Measurements from ENCODE around the gene CACNB4.
"Not testable (repeated sequence)": the region's sequence is repeated elsewhere in the genome, so short reads cannot be mapped to it uniquely, and the experiment has no call there.

Gene CACNB4

DNA sequence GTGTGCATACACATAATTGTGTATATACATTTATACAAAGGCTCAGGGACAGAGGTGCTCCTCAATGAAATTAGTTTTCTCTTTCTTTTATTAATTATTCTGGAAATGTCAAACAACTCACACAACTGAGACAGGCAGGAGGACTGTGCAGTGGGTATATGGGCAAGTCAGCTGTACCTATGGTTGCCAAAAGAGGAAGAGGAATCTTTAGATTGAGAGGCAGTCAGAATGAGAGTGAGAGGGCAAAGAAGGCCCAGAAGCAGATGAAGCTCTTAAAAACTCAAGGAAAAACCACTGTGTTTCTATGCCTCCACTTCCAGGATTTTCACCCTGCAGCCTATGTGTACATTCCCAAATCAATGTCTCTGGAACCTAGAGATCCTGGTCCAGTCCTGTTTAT lies 79.1 kb downstream of the CACNB4 start:
- DNase-seq (ENCODE audit: low read depth): no peak

DNA sequence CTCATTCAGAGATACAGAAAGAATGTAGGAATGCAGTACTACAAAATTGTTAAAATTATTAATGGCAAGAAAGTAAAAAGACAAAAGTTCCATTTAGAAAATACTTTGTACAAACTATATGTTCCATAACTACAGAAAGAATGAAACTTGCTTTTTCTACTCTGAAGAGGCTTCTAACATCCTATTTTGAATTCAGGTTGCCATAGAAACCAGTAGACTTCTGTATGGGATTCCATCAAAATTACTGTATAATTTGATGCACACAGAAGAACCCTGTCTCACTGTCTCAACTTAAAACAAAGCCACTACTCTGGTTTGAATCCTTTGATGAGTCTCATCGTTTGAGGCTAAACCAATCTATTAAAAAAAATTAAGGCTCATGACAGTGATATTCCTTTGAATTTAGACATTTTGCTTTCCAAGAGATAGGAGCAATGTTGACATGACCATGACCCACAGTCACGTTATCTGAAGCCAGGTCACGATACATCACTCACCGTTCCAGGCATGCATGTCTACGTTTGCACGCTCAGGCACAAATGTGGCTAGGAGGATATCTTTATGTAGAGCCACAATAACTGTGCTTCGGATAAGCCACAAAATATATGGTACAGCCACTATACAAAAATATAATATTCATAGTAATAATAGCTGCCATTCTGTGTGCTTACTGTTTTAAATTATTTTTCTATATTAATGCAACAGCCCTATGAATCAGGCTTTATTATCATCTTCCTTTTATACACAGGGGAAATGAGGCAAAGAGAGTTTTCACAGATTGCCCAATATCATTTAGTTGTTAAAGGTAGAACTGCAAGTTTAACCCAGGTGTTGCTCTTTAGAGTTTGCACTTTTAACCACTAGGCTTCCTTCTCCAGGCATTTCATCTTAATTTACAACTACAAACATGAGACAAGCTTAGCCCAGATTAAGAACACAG lies 82.4 kb downstream of the CACNB4 start:
- DNase-seq (ENCODE audit: low read depth): no peak

DNA sequence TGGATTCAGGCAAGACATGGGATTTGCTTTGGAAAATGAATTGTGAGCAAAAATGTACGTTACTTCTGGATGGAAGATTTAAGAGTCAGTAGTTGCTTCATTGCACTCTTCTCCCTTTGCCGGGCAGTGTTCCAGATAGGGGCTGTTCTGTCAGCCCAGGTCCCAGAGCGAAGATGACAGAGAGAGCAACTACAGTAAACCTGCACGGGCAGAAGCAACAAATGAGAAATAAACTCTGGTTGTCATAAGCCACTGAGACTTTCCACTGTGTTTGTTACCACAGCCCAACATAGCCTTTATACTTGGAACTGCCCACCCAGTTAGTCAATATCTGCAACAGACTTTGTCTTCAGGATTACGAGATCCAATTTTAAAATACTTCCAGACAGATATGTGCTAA lies 83.3 kb downstream of the CACNB4 start:
- no peak for DNase-seq (ENCODE audit: low read depth)

DNA sequence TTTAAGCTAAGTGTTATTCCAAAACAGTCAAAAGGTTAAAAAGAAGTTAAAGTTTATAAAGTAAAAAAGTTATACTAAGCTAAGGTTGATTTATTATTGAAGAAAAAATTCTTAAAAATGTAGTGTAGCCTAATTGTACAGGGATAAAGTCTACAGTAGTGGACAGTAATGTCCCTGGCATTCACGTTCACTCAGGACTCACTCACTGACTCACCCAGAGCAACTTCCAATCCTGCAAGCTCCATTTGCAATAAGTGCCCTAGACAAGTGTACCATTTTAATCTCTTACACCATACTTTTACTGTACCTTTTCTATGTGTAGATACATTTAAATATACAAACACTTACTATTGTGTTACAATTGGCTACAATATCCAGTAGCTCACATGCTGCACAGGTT lies 86.1 kb downstream of the CACNB4 start:
- no peak for DNase-seq (ENCODE audit: low read depth)

DNA sequence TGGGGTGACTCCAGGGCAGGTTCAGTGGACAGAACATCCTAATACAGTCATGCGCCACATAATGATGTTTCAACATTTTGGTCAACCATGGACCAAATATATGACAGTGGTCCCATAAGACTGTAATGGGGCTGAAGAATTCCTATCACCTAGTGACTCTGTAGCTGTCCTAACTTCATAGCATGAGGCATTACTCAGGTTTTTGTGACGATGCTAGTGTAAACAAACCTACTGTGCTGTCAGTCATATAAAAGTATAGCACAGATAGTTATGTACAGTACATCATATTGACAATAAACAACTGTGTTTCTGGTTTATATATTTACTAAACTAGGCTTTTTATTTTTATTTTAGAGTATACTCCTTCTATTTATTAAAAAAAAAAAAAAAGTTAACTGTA lies 87.1 kb downstream of the CACNB4 start:
- no peak for DNase-seq (ENCODE audit: low read depth)

DNA sequence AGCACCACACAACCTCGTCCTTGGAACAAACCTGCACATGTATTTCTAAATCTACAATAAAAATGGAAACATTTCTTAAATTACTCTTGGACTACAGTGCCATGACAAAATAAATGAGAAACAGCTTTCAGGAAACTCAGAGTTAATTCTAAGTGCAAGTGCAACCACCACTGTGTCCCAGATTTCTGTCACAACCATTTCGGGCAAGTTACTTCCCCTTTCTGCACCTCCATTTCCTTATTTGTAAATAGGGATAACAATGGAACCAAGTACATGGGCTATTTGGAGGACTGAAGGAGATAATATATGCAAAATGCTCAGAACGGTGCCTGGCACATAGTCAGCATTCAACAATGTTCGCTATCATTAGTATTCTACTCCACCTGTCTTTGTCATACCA lies 93.2 kb downstream of the CACNB4 start:
- DNase-seq (ENCODE audit: low read depth): no peak

DNA sequence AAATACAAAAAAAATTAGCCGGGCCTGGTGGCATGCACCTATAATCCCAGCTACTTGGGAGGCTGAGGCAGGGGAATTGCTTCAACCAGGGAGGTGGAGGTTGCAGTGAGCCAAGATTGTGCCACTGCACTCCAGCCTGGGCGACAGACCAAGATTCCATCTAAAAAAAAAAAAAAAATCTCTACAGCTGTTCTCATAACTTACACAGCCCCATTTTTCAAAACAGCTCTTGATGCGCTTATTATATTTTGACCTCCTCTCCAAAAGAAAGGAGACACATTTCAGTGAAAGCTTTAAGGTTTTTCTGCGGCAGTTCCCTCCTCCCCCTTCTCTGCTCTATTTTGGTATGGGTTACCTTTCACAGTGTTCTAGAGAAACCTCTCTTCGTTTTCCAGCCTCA lies 95.6 kb downstream of the CACNB4 start:
- not testable (repeated sequence) for DNase-seq (ENCODE audit: low read depth)

DNA sequence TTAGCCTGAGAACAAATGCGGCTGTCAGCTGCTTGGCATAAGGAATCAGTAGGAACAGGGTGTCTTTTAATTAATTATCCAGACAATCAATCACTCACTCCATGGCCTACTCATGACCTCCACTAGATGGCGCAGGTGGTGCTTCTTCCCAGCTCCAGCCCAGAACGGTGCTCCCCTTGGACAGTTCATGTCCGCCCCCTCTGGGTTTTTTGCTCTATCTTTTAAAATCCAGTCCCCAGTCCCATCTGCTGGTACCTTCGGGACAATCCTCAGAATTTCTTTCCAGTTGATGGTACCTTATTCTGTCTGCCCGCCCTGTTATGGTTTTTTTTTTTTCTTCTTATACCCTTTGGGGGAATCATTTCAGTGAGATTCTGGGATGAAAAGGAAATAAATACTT lies 99.8 kb downstream of the CACNB4 start:
- DNase-seq (ENCODE audit: low read depth): no peak

DNA sequence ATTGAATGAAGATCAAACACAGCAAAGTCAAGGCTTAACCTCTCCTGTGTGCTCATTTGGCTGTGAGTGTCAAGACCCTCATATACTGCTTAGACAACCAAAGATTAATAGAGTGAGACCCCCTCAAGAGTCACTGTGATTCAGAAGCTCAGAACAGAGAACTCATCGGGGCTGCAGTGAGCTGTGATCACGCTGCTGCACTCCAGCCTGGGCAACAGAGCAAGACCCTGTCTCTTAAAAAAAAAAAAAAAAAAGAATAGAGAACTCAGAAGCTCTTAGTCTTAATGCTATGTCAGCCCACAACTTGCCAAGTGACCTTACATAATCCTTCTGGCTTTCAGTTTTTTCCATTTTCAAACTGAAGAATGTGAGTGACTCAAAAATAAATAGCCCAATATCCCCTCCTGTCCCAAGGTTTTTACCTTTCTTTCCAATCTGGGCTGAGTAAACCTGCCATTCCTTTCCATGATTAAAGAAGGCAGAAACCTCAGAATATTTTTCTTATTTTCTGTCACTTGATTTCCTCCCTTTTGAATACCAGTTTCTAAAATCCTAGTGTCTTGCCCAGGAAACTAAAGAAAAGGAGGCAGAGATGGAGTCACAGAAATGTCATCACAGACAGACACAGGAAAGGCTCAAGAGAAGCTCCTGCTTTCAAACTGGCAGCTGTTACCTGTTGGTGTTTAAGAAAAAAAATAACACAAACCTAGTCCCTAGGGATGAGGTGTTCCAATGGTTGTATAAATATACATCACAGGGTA lies 102.4 kb downstream of the CACNB4 start:
- DNase-seq (ENCODE audit: low read depth): no peak

DNA sequence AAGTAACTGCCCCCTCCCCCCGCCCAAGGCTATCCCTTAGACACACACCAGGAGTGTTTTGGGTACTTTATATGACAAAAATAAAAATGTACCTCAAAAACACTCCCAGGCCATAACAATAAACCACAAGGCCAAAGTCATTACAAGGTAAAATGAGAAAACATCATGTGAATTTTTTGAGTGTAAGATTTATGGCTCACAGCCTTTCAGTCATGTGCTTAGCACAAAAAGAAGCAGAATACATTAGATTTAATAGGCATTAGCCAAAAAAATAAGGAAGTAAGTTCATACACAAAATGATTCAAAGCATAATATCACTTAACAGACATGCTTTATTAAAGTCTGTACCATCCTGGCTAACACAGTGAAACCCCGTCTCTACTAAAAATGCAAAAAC lies 103.7 kb downstream of the CACNB4 start:
- DNase-seq (ENCODE audit: low read depth): no peak

DNA sequence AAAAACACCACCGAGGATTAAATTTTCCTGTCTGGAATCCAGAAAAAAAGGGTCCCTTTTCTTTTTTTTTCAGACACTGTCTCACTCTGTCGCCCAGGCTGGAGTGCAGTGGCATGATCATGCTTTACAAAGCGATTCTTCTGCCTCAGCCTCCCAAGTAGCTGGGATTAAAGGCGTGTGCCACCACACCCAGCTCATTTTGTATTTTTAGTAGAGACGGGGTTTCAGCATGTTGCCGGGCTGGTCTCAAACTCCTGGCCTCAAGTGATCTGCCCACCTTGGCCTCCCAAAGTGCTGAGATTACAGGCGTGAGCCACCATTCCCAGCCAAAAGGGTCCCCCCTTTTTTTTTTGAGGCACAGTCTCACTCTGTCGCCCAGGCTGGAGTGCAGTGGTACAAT lies 104.7 kb downstream of the CACNB4 start:
- not testable (repeated sequence) for DNase-seq (ENCODE audit: low read depth)

DNA sequence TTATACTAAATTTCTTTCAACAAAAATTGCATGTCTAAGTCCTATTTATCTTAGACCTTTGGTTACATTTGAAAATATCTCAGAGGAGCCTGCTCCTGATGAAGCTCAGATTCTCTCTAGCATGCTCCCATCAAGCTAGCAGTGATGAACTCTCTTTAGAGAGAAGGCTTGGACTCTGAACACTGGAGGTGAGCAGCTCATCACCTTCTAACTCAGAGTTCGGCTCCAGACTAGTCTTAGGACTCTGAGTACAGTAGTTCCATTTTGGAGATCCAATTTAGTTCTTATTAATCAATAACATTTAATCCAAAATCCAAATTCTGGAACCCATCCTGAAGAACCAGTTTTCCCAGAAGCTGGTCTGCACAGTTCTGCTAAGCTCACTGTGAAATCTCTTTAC lies 107.8 kb downstream of the CACNB4 start:
- DNase-seq (ENCODE audit: low read depth): no peak

DNA sequence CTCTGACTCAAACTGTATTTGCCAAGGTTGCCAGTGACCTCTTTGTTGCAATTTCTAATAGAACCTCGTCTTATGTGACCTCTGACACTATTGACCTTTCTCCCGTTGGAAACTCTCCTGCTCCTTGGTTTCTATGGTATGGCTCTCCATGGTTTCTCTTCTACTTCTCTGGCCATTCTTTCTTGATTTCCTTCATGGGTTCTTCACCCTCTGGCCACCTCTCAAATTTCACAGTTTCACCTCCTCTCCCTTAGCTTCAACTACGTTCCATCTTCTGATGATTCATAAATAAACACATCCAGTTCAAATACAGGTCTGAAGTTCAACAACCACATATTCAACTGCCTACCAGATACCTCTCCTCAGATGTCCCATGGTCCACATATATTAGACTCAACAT lies 109.5 kb downstream of the CACNB4 start:
- no peak for DNase-seq (ENCODE audit: low read depth)

DNA sequence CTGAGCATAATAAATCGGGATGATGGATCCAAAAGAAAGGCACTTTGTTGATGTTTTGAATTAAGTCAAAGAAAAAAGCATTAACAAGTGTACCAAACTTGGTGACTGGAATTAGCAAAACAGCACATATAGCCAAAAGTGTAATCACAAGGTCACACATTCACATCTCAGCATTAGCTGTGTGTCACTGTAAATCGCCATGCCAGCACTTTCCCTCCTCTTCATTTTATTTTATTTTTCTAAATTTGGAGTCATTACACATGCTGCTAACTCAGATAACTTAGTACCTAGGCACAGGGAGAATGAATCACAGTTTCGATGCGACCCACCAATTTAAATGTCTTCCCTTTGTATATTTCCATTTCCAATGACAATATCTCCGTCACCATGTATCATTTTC lies 111.4 kb downstream of the CACNB4 start:
- DNase-seq (ENCODE audit: low read depth): no peak

DNA sequence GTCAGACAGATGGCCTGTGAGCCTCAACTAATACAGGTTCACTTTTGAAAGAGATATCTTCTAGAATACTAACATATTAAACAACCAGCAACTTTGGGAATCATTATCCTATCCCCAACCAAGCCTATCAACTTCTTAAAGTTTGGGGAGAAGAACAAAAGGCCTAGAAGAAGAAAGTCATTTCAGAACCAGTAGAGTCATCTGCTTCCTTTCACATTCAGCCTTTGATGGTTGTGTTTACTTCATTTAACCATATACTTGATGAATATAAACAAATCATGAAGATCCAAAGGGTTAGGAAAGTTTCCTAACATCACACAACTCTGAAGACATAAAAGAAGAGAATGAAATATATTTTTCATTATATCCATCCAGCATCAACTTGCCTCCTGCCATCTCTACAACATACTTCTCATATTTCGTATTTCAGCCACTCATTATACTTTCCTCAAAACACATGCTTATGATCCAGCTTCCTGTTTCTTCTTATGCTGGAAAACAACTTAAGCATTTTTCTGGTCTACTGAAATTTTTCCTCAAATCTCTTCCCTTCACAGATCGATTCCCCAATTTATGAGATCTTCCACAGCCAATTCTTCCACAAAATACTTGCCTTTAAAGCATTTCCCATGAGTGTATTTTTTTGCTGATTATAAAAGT lies 114.3 kb downstream of the CACNB4 start:
- DNase-seq (ENCODE audit: low read depth): no peak

DNA sequence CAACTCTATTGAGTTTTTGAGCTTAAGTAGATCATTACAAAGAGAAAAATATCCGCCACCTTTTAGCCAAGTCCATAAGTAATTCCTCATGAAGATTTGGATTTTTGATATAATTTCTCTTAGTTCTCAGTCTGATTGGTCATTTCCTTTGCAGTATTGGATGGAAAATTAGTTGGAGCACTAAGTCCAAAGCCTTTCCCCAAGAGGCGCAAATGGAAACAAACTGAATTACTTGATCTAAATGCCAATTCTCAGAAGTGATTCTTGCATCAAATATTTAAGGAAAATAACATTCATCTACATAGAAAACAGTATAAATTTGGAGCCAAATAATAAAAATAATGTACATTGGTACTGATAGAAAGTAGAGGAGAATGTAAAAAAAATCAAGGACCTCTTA lies 115.6 kb downstream of the CACNB4 start:
- no peak for DNase-seq (ENCODE audit: low read depth)

DNA sequence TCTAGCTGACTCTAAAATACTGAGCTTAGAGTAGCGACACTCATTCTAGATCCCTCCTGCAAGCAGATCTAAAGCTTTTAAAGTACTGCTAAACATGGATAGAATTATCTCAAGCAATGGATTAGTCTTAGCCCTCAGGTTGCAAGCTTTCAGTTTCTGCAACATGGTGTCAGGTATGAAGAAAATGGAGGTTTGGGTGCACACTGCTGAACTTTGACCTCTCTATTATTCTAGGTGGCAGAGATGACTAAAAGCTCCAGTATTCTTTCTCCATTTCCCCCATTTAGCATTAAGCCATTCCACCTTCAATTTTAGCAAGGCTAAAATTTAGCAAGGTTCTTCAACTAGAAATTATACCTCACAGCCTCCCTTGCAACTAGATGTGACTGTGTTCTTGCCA lies 117.0 kb downstream of the CACNB4 start:
- DNase-seq (ENCODE audit: low read depth): no peak

DNA sequence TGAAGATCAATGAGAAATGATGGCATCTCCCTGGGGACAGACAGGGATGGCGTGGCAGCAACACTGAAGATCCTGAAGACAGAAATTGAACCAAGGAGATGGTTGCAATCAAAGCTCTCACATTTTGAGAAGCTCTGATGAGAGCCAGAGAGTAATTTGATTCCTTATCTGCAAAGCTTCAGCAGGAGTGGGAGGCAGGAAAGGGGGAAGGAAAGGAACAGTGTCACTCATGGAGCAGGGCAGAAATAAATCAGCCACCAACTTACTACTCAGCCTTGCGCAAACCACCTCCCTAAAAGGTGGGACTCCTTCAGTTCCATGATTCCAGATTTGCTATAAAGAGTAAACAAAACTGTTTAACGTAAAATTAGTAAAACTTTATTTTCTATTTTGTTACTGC lies 119.2 kb downstream of the CACNB4 start:
- no peak for DNase-seq (ENCODE audit: low read depth)

DNA sequence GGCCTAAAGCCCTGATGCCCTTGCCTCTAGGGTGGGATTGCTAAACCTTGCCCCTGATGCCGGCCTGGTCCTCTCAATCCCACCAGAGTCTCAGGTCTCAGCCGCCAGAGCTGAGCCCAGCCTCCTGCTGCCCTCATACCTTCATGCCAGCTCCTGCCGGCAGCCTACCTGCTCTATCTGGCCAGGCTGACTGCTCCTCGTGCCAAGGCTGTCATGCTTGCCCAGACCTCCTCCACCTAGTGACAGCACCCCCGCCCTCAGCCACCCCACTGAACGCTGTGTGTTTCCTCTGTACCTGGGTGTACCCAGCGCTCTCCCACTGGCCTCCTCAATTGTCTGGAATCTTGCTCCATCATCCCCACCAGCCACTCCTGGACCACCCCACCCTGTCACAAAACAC lies 120.1 kb downstream of the CACNB4 start:
- no peak for DNase-seq (ENCODE audit: low read depth)

DNA sequence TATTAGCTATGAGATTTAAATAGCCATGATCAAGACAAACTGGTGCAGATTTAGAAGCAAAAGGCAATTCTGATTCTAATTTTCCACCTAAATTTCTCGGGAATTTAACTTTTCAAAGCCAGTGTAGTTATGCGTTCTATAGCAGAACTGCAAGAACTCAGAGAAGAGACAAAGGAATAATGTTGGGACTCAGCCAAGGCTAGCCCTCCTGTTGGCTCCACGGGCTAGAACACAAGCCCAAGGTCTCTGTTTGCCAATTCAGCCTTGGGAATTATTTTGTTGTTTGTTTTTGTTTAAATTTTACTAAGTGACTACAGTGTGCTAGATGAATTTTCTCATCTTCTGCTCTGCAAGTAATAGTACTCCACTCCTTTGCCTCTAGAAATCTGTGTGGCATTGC lies 121.2 kb downstream of the CACNB4 start:
- no peak for DNase-seq (ENCODE audit: low read depth)

DNA sequence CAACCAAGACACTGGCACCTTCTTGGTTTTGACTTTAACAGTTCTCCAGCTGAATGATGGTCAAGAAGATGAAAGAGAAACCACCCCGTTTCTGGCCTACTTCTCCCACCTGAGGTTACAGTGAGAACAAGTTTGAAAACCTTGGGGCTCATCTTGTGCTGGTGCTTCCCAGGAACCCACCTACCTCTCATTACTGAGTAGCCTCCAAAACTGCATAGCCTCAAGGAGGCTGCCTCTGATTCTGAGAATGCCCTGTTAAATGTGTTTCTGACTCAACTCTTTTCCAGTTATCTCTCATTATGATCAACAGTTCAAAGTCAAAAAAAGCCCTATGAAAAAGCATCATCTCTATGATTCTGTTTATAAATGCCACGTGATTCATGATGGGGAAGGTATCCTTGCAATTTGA lies 121.9 kb downstream of the CACNB4 start:
- DNase-seq (ENCODE audit: low read depth): no peak

DNA sequence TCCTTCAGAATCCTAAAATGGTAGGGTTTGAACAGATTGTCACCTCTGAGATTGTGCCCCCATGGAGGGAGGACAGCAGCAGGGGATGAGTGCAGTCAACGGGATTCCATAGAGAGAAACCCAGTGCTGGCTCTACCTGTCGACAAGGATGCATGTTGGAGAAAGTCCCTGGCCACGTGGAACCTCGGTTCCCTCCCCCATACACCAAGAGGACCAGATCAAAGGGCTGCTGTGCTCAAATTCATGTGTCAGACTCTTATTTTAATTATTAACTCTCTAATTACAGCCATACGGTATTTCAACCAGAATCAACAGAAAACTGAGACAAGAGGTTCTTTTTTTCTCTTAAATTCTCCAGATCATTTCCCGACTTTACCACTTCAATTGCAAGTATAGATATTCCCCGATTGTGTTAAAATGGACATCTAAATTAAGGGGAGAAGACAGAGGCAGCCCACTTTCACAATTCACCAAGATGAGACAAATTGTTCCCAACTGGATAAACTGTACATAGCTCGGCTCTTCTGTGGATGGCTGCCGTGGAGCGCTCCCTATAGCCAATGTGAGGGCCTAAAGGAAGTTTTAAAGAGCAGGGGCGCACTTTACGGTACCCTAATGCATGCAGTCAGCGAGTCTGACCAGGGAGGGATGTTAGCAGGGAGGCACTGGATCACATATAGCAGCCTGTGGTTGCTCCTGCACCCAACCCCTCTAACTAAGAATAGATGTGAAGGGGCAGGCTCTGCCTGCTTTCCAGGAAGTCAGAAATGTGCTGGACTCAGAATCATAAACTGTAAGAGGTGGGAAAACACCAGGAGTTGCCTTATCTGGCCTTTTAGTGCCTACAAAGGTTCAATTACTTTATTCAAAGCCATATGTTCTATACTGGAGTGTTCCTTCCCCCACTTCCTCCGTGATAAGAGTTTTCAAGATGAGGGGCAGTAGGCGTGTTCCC lies 123.1 kb downstream of the CACNB4 start:
- DNase-seq (ENCODE audit: low read depth): no peak

All from activated gamma-delta T cell treated with anti-CD3 and anti-CD28 coated beads, Interleukin-2, amount 50 U/mL, for 16 hours (primary cell).